Measurements from ENCODE around the gene CDH9.

CDH9 gene

GRCh38 chr5:27034565-27034964, 3.8 kb downstream of the CDH9 start:
- no peak for DNase-seq (ENCODE audit: low read depth)
- no peak overlapping the region for H3K4me3 ChIP-seq (ENCODE audit: low read depth, low read length)
- no peak for TF ChIP-seq CTCF (IDR thresholded peaks at IDR 0.05; ENCODE audit: low read depth, low read length, missing control alignments)

- no peak for DNase-seq (ENCODE audit: low read depth)
- no peak for TF ChIP-seq CTCF (IDR thresholded peaks at IDR 0.05; ENCODE audit: low read depth, low read length, missing control alignments)
Observed at GRCh38 chr5:27026801-27027200, 11.6 kb downstream of the CDH9 start.

GRCh38 chr5:27026063-27026462, 12.3 kb downstream of the CDH9 start:
- no peak for TF ChIP-seq CTCF (IDR thresholded peaks at IDR 0.05; ENCODE audit: low read depth, low read length, missing control alignments)
- H3K4me3 ChIP-seq (ENCODE audit: low read depth, low read length): no peak overlapping the region
- no peak for DNase-seq (ENCODE audit: low read depth)

More at GRCh38 chr5:27026801-27027200, 11.6 kb downstream of the CDH9 start:
- H3K4me3 ChIP-seq (ENCODE audit: low read depth, low read length): no peak overlapping the region

- TF ChIP-seq CTCF (IDR thresholded peaks at IDR 0.05; ENCODE audit: low read depth, low read length, missing control alignments): no peak
- H3K4me3 ChIP-seq (ENCODE audit: low read depth, low read length): no peak overlapping the region
- DNase-seq (ENCODE audit: low read depth): no peak
Observed at GRCh38 chr5:27021471-27021870, 16.9 kb downstream of the CDH9 start.

GRCh38 chr5:27020973-27021372, 17.4 kb downstream of the CDH9 start:
- no peak overlapping the region for H3K4me3 ChIP-seq (ENCODE audit: low read depth, low read length)
- no peak for DNase-seq (ENCODE audit: low read depth)
- TF ChIP-seq CTCF (IDR thresholded peaks at IDR 0.05; ENCODE audit: low read depth, low read length, missing control alignments): no peak

GRCh38 chr5:27015758-27016157, 22.6 kb downstream of the CDH9 start:
- no peak for TF ChIP-seq CTCF (IDR thresholded peaks at IDR 0.05; ENCODE audit: low read depth, low read length, missing control alignments)
- no peak overlapping the region for H3K4me3 ChIP-seq (ENCODE audit: low read depth, low read length)
- no peak for DNase-seq (ENCODE audit: low read depth)

- H3K4me3 ChIP-seq (ENCODE audit: low read depth, low read length): no peak overlapping the region
- no peak for DNase-seq (ENCODE audit: low read depth)
- no peak for TF ChIP-seq CTCF (IDR thresholded peaks at IDR 0.05; ENCODE audit: low read depth, low read length, missing control alignments)
Observed at GRCh38 chr5:27011274-27011673, 27.1 kb downstream of the CDH9 start.
